AML-193 (cell line): ENCODE data around the gene CDC42EP3.

ENCODE experiments used
- DNase-seq, 2 experiments: peaks; one replicate each; lab custom pipeline; 2025; lab: John Stamatoyannopoulos, UW

The CDC42EP3 gene

DNA sequence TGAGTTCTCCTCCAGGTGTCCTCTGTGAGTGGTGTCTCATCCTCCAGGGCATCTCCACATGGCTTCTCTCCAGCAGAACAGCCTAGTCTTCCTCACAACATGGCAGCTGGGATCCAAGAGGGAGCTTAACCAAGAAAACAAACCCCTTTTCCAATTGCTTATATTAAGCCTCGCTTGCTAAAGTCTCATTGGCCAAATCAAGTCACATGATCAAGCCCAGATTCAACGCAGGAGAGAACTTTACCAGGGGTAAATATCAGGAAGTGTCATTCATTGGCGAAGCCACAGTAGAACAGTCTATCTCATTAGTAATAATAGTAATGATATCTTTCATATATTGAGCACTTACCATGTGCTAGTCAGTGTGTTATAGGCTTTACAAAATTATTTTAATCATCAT lies 53.1 kb downstream of the CDC42EP3 start:
- DNase-seq: no peak

GRCh38 chr2:37617119-37617892 lies 54.1 kb downstream of the CDC42EP3 start:
- no peak for DNase-seq

GRCh38 chr2:37616677-37617005 lies 54.8 kb downstream of the CDC42EP3 start:
- DNase-seq: no peak

DNA sequence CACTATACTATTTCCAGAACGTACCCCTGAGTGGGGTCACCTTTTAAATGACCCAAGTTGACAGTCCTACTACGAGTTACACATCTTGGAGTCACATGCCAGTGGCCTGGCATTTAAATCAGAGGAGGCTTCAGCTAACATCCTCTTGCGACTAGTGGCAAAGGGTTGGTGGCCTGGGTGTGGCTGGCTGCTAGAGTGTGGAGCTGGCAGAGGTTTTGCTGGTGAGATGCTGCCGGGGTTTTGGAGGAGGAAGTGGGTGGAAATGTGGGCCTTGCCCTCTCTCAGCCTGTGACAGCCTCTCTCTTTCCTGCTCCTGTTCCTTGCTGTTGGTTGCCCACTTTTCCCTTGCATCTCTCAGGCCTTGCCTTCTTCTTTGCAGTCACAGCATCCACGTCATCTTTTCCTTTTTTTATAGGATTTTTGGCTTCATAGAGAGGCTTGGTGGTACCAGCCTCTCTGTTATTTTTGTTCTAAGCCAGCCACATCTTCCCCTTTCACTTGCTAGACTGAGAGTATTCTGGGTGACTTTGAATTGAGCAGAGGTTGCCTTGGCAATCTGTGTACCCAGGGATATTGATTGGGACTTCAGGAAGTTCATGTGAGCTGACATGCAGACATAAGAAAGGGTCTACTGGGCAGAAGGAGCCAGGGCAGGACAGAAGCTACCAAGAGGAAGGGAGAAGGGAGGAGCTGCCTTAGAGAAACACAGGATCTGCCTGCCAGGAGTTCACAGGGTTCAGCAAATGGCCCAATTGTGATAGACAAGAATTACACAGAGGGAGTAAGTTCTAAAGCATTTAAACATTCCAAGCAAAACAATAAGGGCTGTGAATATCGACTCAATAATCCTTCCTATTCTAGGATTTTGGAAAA lies 55.4 kb downstream of the CDC42EP3 start:
- DNase-seq: peak; percentile 22 to 41

GRCh38 chr2:37614061-37614738 lies 57.2 kb downstream of the CDC42EP3 start:
- no peak for DNase-seq

GRCh38 chr2:37612382-37612781 lies 59.1 kb downstream of the CDC42EP3 start:
- DNase-seq: no peak

DNA sequence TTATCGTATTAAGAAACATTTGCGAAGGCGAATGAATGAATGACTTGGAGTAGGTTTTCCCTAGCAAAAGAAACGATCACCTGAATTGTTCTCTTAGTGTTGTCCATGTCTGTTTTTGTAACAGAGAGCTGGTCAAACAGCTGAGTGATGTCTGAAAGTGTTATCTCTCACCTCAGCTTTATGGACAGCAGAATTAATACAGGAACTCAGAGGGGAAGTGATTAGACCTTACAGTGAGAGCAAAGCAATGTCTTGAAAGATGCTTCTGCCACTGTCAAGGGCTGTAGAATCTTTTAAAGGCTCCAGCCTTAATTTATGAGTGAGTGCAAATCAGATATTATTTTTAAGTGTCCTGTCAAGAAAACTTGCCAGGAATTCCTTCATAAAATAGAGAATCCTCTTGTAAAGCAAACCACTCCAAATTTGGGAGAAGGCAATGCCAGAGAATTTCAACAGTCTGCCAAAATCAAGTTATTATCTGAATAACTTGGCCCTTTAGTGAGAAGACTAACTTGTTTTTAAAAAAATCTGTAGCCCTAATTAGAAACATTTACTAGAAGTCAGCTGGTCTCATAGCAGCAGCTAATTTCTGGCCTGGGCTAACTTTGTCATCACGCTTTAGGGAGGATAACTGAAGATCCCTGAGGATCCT lies 60.7 kb downstream of the CDC42EP3 start:
- no peak for DNase-seq

DNA sequence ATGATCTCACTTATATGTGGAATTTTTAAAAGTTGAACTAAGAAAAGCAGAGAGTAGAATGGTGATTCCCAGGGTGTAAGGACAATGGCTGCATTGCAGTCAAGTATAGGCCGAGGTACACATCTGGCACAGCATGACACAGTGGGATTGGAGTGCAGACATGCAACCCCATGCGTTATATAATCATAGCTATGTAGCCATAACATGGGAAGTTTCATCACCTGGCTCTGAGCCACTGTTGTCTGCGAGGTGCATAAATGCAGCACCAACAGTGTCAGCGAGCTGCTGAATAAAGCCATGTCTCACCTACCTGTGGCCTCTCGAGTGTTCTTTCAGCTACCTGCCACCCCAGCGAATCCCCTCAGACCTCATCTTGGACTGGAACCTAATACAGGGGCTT lies 61.7 kb downstream of the CDC42EP3 start:
- no peak for DNase-seq

DNA sequence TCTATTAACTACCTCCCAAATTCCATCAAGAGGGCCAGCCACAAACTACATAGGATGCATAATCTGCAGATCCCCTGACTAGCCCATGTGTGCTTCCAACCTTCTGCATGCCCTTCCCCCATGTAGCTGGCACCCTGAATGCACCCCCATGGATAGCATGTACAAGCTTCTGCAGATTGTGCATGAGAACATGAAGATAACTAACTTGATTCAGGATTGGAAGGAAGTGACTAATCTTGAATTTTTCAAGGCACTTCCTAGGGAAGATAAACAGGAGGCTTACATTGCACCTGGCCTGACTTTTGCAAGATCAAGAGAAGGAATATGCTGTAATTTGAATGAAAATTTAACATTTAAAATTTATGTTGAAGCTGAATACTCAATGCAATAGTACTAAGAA lies 66.7 kb downstream of the CDC42EP3 start:
- no peak for DNase-seq

DNA sequence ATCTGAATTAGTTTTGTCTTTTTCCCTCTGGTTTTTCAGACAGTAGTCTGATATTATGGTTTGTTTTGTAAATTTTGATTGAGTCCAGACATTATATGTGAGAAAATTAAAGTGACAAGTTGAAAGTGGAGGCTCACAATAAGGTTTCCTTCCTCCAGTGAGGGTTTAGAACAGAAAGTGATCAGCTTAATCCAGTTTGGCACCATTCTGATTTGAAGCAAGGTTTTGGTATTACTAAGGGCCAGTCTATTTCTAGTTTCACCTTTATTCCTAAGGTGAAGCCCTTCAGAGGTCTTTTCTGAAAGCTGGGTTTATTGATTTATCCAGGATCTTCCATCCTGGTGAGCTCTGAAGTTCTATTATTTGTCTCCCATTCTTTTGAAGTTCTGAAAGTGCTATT lies 68.7 kb downstream of the CDC42EP3 start:
- no peak for DNase-seq

- no peak for DNase-seq
Observed at GRCh38 chr2:37602040-37602439, 69.4 kb downstream of the CDC42EP3 start.

DNA sequence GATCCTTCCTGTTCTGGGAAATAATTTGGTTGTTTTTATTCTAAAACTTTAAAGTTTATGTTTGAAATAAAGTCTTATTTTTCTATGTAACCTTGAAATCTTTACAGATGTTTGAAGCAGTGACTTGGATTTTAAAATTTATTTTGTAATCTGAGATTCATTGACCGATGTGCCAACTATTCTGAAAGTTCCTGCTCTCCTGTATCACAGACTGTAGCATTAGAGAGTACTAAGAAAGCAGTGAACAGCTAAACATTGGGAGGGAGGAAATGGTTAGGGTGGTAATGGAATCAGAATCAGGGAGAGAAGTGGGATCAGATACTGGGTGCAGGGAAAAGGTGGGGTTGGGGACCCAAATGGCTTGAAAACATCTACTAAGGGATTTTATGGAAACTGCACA lies 69.9 kb downstream of the CDC42EP3 start:
- DNase-seq: no peak

GRCh38 chr2:37600735-37601134 lies 70.7 kb downstream of the CDC42EP3 start:
- DNase-seq: peak; percentile 10 to 41

DNA sequence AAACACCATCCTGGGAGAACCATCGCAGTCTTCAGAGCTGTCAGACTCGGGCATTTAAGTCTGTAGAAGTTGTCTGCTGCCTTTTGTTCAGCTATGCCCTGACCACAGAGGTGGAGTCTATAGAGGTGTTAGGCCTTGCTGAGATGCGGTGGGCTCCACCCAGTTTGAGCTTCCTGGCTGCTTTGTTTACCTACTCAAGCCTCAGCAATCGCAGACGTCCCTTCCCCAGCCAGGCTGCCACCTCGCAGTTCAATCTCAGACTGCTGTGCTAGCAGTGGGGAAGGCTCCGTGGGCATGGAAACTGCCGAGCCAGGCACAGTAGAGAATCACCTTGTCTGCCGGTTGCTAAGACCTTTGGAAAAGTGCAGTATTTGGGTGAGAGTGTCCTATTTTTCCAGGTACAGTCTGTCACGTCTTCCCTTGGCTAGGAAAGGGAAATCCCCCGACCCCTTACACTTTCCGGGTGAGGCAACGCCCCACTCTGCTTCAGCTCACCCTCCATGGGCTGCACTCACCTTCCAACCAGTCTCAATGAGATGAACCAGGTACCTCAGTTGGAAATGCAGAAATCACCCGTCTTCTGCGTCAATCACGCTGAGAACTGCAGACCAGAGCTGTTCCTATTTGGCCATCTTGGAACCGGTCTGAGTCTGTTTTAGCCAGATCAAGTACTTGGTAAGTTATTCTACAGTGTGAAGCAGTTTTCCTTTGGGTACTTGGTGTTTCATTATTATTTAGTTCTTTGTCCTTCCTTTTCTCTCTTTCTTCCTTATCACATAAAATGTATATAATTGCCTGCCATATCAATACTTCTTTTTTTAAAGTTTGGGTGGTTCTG lies 71.5 kb downstream of the CDC42EP3 start:
- no peak for DNase-seq

GRCh38 chr2:37593694-37594093 lies 77.7 kb downstream of the CDC42EP3 start:
- no peak for DNase-seq

- DNase-seq: no peak
Observed at GRCh38 chr2:37593024-37593423, 78.4 kb downstream of the CDC42EP3 start.
